OCI-LY3 (cell line): ENCODE results near the gene SYNDIG1.

Source experiments
- EZH2phosphoT487 ChIP-seq: fragments of 200-600 bp; shearing (Covaris generic); IDR thresholded peaks from 2 replicates; pipeline ENCODE4 v1.6.1; 2018; ENCODE audit warnings: antibody characterized with exemption, mixed run types, low read depth
- TF ChIP-seq, protein P1 (sequence below): fragments of 200-600, 300-600 bp; sonication (generic); IDR thresholded peaks from 2 replicates; pipeline ENCODE4 v1.5.1; 2014; ENCODE audit warnings: antibody characterized with exemption, low read length, low read depth

DNA sequence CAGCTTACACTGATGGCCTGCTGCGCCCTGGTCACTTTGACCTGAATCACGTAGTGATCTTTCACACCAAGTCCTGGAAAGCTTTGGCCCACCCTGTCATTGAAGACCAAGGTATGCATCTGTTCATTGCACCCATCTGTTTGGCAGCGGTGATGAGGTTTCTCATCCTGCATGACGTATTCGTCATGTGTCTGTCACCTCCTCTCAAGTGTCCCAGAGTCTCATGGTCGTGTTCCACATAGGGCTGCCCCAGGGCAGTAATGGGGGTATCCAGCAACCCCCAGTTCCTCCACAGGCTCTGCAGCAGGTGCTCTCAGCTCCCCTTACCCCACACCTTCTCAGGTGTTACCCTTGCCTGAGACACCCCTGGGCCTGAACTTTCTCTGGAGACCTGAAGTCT is 104.1 kb downstream of the SYNDIG1 start:
- TF ChIP-seq, protein P1, sequence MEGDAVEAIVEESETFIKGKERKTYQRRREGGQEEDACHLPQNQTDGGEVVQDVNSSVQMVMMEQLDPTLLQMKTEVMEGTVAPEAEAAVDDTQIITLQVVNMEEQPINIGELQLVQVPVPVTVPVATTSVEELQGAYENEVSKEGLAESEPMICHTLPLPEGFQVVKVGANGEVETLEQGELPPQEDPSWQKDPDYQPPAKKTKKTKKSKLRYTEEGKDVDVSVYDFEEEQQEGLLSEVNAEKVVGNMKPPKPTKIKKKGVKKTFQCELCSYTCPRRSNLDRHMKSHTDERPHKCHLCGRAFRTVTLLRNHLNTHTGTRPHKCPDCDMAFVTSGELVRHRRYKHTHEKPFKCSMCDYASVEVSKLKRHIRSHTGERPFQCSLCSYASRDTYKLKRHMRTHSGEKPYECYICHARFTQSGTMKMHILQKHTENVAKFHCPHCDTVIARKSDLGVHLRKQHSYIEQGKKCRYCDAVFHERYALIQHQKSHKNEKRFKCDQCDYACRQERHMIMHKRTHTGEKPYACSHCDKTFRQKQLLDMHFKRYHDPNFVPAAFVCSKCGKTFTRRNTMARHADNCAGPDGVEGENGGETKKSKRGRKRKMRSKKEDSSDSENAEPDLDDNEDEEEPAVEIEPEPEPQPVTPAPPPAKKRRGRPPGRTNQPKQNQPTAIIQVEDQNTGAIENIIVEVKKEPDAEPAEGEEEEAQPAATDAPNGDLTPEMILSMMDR: no peak
- TF ChIP-seq EZH2phosphoT487: no peak
